Sigmoid colon (tissue), 4 donors: ENCODE results near the gene TRIM58.

ENCODE experiments used
- EP300 ChIP-seq, 4 donors: sonication (generic); formaldehyde crosslinking; IDR thresholded peaks; one replicate each; pipeline ENCODE4 v1.6.1; 2017; ENCODE audit warnings: antibody characterized with exemption in 4 of 4
- TF ChIP-seq, protein P1 (sequence below), 4 experiments: fragments of 450-650 bp in 3 of 4; fragments of 200-600 bp in 1 of 4; IDR thresholded peaks; one replicate each; pipeline ENCODE4 v1.5.1; 2016 to 2019; ENCODE audit warnings: antibody characterized with exemption in 4 of 4, mild to moderate bottlenecking in 3 of 4, moderate library complexity in 2 of 4

DNA sequence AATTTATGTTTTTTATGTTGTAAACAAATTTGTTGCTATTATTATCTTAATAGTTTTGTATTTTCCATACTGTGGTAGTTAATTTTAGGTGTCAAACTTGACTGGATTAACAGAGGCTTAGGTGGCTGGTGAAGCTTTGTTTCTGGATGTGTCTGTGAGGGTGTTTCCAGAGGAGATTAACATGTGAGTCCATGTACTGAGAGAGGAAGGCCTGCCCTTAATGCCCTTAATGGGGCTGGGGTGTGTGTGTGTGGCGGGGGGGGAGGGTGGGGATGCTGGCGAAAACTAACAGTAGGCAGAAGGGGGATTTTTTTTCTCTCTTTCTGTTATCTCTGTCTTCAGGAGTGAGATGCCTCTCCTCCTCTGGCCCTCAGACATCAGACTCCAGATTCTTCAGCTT is 34.9 kb upstream of the TRIM58 start:
- TF ChIP-seq, protein P1, sequence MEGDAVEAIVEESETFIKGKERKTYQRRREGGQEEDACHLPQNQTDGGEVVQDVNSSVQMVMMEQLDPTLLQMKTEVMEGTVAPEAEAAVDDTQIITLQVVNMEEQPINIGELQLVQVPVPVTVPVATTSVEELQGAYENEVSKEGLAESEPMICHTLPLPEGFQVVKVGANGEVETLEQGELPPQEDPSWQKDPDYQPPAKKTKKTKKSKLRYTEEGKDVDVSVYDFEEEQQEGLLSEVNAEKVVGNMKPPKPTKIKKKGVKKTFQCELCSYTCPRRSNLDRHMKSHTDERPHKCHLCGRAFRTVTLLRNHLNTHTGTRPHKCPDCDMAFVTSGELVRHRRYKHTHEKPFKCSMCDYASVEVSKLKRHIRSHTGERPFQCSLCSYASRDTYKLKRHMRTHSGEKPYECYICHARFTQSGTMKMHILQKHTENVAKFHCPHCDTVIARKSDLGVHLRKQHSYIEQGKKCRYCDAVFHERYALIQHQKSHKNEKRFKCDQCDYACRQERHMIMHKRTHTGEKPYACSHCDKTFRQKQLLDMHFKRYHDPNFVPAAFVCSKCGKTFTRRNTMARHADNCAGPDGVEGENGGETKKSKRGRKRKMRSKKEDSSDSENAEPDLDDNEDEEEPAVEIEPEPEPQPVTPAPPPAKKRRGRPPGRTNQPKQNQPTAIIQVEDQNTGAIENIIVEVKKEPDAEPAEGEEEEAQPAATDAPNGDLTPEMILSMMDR (IDR thresholded peaks at IDR 0.05): no peak
- TF ChIP-seq EP300 (IDR thresholded peaks at IDR 0.05): no peak
